Measurements from ENCODE around the gene RAD51B. TPM values are rescaled to one million over a fixed set of nuclear protein-coding genes. Genes with fewer than 3 reads are reported as not detected.

Gene RAD51B
- total RNA-seq, 1 experiment from 2014 or later: 16.7 TPM

- no peak overlapping the region for H4K91ac ChIP-seq (ENCODE audit: insufficient read length, low read depth, low read length)
- peaks cover 6% of the 10 kb centered on the region; the same call in 1 of the 2 replicates for H3K4me1 ChIP-seq (ENCODE audit: insufficient read depth, low read length)
- H3K36me3 Mint-ChIP-seq (ENCODE audit: insufficient read depth in 1 of 3, low read depth in 3 of 3): no peaks in the 10 kb centered on the region; a peak in 1 of 7 replicates
- H3K79me1 ChIP-seq (ENCODE audit: insufficient read depth, low read depth, low read length, poor library complexity, severe bottlenecking): no peaks in the 10 kb centered on the region
- H3K4me2 ChIP-seq (ENCODE audit: insufficient read depth, insufficient read length, low read length): no peak overlapping the region
- H2BK20ac ChIP-seq (ENCODE audit: low read depth, low read length, poor library complexity, severe bottlenecking): no peak overlapping the region
- no peak overlapping the region for H4K8ac ChIP-seq (replicated peaks; ENCODE audit: insufficient read length, low read depth, low read length)
- DNase-seq: no peak
- no peaks in the 10 kb centered on the region for H3K79me2 ChIP-seq (ENCODE audit: insufficient read depth, low read length)
- H2BK5ac ChIP-seq (ENCODE audit: insufficient read length, low read length): no peak overlapping the region
- no peaks in the 10 kb centered on the region for H3K23me2 ChIP-seq (ENCODE audit: insufficient read length, low read depth, low read length, poor library complexity, severe bottlenecking)
- H3K23ac ChIP-seq (ENCODE audit: insufficient read length, low read depth, low read length): no peak overlapping the region
- H2AK5ac ChIP-seq (ENCODE audit: insufficient read length, low read length): no peak overlapping the region
- no peak overlapping the region for H3K9ac ChIP-seq (ENCODE audit: extremely low read depth, insufficient read length, low read length)
- H4K5ac ChIP-seq (ENCODE audit: insufficient read length, low read depth, low read length): no peak overlapping the region
- no peaks in the 10 kb centered on the region for H3K9me3 ChIP-seq (ENCODE audit: control insufficient read depth, low read depth, low read length)
- H4K20me1 ChIP-seq (ENCODE audit: control insufficient read depth, insufficient read depth, insufficient read length): no peaks in the 10 kb centered on the region
- H3K14ac ChIP-seq (ENCODE audit: insufficient read depth, low read length): no peak overlapping the region
- no peaks in the 10 kb centered on the region for H3K27me3 ChIP-seq (ENCODE audit: insufficient read depth, low read length)
- H2BK15ac ChIP-seq (ENCODE audit: low read depth, low read length): no peak overlapping the region
- no peak overlapping the region for H3K4ac ChIP-seq (ENCODE audit: low read depth, low read length)
- H3T11ph ChIP-seq (ENCODE audit: low read length): no peak overlapping the region
- no peak overlapping the region for H2BK12ac ChIP-seq (ENCODE audit: insufficient read length, low read depth, low read length)
- WGBS (ENCODE audit: extremely low coverage, insufficient read length, low lambda C conversion rate): no CpG with 5 or more reads among the region's 3 CpGs
- no peak overlapping the region for H3K56ac ChIP-seq (ENCODE audit: insufficient read length, low read depth, low read length)
- H3K4me1 Mint-ChIP-seq: peaks cover 22 to 27% of the 10 kb centered on the region in 2 experiments
- no peaks in the 10 kb centered on the region for H3K9me3 Mint-ChIP-seq
- no peak overlapping the region for H3K4me3 Mint-ChIP-seq
- no peak overlapping the region for H2BK120ac ChIP-seq (ENCODE audit: low read depth, low read length, poor library complexity, severe bottlenecking)
- H3K18ac ChIP-seq (ENCODE audit: insufficient read length, low read depth, low read length): no peak overlapping the region
- TF ChIP-seq CTCF (conservative IDR thresholded peaks at IDR 0.05): no peak
- H3K27ac Mint-ChIP-seq: no peak overlapping the region; a peak in 1 of 7 replicates
- peaks cover 2% of the 10 kb centered on the region; the same call in 1 of the 2 replicates for H3K27me3 Mint-ChIP-seq (ENCODE audit: low read depth)
- H3K27ac ChIP-seq (ENCODE audit: insufficient read length, low read depth, low read length): no peak overlapping the region
- H2AFZ ChIP-seq (ENCODE audit: low read length): no peak overlapping the region
These were observed 362.1 kb downstream of the RAD51B start for GRCh38 chr14:68181519-68182326.
